Jurkat, Clone E6-1 (cell line): ENCODE data around the gene FAM120AOS.
"Not testable (repeated sequence)": the region's sequence is repeated elsewhere in the genome, so short reads cannot be mapped to it uniquely, and the experiment has no call there.

Source experiments
- DNase-seq: peaks from one replicate; pipeline ENCODE4 v3.0.0-alpha.2; 2011; ENCODE audit warnings: low read depth, low spot score
- H3K4me3 ChIP-seq: 2 replicates; pipeline ENCODE4 v1.5.1; 2011; ENCODE audit warnings: mild to moderate bottlenecking, low read length, control low read depth, moderate library complexity

FAM120AOS gene

DNA sequence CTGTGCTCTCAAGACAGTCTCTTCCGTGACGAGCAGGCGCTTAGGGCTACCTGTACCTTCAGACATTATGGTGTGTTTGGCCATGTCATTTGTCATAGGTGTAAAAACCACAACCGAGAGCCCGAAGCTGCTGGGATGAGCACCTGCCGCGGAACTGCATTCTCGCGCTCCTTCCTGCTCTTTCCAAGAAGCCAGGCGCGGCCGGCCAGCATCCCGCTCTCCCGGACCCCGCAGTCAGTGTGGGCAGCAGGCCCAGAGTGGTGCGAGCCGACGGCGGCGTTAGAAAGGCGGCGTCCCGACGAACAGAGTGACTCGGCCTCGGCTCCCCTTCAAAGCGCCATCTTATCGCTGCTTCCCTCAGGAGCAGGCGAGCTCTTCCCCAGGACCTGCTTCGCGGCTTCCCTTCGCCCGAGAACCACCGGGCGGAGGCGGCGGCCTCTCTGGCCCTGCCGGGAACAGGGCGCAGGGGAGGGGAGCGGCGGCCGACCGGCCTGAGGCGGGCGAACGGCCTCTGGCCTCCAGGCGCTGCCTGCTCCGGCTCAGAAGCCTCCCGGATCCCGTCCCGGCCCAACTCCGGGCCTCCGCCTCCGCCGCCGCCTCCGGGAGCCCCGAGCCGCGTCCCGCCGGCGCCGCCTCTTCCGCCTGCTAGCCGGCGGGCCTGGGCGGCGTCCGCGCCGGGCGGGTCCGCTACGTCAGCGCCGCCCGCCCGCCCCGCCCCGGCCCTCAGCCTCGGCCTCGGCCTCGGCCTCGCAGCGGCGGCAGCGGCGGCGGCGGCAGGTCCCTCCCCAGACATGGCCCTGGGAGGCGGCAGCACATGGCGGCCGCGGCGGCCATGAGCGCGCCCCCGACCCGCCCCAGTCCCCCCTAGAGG is 2.2 kb downstream of the FAM120AOS start, which contains the start of gene FAM120A:
TSS of gene FAM120A (plus strand) at position 741 of the 871 bp plus-strand sequence. CDS start 231 bp downstream, outside the sequence.
- peak within 1 kb of the TSS; percentile 86 for H3K4me3 ChIP-seq
- no peak for DNase-seq

DNA sequence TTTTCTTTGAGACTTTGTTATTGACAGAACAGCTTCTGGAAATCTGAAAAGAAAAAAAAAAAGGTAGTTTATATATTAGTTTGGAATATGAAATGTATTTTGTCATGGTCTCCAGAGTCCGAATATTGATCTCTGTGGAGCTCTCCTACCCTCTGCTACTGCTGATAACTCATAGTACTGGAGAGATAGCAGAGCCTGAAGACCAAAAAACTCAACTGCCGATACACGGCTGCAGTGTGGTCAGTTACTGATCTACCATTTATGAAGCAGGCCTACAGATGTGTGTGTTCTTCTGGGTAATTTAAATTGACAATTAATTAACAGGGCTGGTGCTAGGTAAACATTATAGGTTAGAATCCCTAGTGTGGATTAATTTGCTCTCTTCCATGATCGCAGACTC is 5.7 kb downstream of the FAM120AOS start:
- no peak for DNase-seq

DNA sequence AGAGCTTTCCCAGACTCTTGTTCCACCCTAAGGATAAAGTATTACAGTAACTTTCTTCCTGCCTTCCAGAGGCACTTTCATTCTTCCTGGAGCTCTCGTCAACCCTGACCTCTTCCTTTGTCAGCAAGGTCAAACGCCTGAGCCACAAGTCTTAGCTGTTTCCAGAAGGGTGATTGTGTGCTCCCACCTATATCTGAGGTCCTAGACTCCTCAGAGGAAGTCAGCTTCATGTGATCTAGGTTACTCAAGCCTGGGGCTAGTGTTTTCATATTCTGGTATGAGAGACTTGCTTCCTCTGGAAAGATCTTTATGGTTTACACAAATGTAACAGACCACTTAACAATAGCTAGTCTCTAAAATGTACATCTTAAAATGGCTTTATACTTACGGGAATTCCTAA is 7.3 kb downstream of the FAM120AOS start:
- DNase-seq = no peak
- no peak overlapping the region for H3K4me3 ChIP-seq

More for the DNA sequence above, 5.7 kb downstream of the FAM120AOS start:
- no peak overlapping the region for H3K4me3 ChIP-seq

DNA sequence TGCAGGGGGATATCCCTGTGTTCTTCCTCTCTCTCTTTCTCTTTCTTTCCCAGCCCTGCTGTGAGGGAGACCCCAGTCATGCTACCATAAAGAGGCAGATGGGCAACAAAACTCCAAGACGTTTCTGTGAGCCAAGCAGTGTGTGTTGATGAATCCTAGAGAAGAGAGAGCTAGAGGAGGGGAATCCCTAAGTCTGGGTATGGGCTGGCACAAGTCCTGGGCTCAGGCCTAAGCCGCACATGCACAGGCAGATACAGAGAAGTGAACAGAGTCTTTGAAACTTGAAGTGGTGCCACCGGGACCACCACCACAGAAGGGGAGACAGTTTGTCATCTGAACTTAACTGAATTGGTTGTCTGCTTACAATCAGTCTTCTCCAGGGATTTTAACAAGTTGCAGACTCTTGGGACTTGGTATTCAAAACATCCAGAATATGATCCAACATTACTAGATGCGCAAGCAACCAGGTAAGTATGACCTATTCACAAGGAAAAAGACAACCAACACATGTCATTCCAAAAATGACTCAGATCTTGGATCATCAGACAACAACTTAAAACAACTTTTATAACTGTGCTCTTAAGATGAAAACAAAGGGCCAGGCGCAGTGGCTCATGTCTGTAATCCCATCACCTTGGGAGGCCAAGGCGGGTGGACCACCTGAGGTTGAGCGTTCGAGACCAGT is 12.3 kb downstream of the FAM120AOS start:
- no peak for DNase-seq
- H3K4me3 ChIP-seq = no peak overlapping the region

DNA sequence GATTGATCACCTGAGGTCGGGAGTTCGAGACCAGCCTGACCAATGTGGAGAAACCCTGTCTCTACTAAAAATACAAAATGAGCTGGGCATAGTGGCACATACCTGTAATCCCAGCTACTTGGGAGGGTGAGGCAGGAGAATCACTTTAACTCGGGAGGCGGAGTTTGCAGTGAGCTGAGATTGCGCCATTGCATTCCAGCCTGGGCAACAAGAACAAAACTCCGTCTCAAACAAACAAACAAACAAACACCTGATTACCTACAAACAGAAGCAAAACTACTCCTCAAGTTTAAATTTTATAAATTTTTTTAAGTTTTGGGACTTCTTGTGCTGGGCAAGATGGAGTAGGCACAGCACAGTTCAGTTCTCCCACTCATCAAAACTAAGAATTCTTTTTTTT is 14.1 kb downstream of the FAM120AOS start:
- not testable (repeated sequence) for DNase-seq, H3K4me3 ChIP-seq

DNA sequence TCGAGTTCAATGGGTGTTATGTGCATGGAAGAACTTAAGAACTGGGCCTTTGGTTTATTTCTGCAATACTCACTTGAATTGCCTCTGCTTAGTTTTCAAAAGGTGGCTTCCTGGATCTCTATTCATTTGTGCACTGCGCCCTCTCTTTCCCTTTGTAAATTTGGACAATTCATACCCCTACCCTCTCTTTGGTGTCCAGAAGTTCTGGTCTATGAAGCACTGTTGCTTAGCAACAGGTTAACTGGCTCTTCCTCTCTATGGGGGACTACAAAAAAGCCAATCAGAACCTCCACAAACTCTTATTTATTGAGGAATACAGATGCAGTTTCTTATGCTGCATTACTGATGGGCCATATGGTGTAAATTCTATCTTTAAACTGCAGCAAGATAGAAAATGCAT is 15.4 kb downstream of the FAM120AOS start:
- DNase-seq = no peak

DNA sequence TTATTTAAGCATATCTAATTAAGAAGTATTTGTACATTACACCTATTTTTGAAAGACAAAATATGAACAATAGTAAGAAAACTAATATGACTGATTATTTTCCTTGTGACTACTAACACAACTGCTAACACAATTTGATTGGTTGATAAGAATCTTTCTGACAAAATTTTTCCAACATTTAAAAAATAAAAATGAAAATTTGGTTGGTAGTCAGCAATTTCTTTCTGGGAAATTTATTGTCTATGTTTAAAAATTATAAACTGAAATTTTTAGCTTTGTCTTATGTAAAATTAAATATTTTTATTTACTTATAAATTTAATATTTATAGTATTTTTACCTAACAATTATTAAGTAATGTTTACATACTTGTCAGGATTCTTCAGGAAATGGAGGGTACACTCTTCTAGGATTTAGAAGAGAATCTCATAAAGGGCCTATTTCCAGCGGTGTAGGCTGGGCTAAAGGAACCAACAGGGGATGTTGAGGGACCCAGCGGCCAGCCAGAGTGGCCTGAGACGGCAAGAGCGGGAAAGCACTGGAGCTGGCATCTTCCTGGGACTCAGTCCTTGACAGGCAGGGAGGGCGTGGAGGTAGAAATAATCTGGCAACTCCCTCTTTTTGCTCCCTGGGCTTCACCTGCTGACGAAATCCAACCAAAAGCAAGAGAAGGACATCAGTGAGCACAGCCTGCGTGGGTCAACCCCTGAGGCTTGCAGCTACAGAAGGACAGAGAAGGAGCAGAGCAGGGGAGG is 16.6 kb downstream of the FAM120AOS start:
- no peak for DNase-seq
- H3K4me3 ChIP-seq = no peak overlapping the region

More for the DNA sequence above, 15.4 kb downstream of the FAM120AOS start:
- no peak overlapping the region for H3K4me3 ChIP-seq

DNA sequence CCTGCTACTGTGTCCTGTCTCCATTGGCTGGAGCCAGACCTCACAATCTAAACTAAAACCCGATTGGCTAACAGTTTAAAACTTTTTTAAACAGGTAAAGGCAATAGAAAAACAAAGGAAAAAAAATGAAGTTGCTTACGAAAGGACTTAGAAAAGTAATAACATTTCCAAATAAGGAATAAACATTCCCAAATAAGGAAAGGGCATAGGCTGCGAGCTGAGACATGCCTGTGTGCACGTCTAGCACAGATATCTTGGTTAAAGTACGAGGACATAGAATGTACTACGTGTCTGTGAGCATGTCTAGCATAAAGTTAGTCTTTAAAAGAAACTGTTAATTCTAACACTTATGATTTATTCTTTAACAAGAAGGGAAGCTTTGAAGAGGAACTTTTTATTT is 17.2 kb downstream of the FAM120AOS start:
- DNase-seq = no peak
- H3K4me3 ChIP-seq = no peak overlapping the region

DNA sequence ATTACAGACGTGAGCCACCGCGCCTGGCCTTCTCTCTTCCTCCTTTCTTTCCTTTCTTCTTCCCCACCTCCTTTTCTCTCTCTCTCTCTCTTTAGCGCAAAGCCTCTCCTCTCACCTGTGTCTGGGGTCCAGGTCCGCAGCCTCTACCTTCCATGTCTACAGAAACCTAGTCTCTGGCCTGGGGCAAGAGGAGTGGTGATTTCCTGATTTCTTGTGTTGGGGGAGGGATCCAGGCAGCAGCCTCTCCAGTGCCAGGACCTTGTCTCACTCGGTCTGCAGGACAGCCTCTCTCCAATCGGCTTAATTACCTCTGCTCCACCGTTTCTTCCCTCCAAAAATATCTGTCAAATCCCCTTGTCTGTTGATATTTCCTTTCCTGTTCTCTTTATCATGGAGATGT is 18.0 kb downstream of the FAM120AOS start:
- DNase-seq = no peak
- no peak overlapping the region for H3K4me3 ChIP-seq

DNA sequence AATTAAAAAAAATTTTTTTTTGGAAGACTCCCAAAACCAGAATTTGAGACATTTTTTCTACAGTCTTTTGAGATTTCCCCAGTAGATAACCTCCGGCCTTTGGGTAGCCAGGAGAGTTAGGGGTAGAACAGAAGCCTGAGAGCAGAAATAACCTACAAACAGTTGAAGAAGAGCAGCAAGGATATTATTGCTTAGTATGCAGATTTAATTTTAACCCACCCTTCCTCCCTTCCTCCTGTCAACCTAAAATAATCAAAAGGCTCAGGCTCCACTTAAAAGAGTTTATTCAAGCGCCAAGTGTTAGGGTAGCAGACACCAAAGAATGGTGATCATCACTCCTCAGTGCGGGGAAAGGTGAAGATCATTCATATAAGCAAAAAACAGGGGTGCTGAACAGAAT is 19.3 kb downstream of the FAM120AOS start:
- no peak overlapping the region for H3K4me3 ChIP-seq
- DNase-seq = no peak

DNA sequence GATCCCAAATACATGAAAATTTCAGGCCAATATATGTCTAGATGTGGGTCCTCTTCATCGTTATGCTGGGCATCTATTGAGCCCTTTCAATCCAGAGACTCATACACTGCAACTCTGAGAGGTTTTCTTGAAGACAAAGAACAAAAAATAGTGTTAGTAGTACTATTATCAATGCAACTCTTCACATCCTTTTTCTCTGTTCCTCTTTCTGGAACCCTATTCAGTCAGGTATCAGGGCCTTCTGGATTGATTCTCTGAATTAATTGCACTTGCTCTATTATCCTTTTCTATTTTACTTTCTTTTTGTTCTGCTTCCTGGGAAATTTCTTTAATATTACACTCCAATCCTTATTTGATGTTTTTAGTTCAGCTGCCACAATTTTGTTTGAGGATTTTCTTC is 20.4 kb downstream of the FAM120AOS start:
- DNase-seq = no peak
- no peak overlapping the region for H3K4me3 ChIP-seq

DNA sequence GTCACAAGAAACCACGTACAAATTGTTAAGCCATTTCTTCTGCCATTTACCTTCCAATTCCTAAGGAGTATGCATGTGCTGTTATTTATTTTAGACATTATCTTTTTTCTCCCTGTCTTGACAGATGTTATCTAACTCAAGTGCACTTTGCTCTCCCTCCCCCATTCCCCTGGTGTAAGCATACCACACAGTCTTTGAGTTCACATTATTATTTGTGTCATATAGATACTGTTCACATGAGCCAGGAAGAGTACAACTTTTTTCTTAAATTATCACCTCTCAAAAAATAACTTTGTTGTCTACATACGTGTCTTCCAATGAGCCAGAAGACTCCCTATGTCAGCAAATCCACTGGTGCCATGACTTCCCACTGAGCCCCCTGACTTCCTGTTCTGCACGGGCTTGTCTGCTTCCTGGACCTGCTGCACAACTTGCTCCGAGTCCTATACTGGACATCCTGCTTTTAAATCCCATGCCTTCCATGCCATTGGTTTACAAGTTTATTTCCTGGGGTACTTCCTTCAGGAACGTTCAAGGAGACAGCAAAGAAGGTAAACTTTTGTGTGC is 21.8 kb downstream of the FAM120AOS start:
- no peak overlapping the region for H3K4me3 ChIP-seq
- DNase-seq = no peak

DNA sequence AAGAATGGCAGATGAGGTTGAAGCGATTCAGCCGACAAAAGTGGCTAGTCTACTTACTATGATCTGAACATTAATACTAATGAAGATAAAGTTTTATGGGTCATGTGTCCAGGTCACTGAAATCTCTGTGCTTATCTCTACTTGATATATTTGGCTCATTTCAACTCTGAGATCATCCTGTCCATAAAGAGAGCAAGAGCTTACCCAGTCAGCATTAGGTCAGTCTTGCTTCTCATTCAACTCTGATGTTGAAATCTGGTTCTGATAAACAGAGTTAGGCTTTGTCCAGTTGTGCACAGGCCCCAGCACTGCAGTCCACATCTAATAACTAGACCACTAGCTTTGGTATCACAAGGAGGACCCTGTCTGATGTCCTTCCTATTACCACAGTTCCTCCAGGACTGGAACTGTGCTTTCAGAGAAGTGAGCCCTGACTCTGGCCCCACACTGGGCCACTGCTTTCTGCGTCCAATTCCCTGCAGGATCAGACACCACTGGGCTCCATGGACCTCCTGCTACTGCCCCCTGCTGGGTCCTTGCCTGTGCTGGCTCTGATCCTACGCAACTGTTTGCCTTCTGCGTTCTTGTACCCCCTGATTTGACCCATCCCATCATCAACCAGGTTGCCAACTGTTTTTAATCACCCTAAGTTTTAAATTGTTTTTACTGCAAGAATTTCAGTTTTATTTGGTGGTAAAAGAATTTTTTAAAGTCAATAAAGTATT is 25.6 kb downstream of the FAM120AOS start:
- H3K4me3 ChIP-seq = no peak overlapping the region
- no peak for DNase-seq

DNA sequence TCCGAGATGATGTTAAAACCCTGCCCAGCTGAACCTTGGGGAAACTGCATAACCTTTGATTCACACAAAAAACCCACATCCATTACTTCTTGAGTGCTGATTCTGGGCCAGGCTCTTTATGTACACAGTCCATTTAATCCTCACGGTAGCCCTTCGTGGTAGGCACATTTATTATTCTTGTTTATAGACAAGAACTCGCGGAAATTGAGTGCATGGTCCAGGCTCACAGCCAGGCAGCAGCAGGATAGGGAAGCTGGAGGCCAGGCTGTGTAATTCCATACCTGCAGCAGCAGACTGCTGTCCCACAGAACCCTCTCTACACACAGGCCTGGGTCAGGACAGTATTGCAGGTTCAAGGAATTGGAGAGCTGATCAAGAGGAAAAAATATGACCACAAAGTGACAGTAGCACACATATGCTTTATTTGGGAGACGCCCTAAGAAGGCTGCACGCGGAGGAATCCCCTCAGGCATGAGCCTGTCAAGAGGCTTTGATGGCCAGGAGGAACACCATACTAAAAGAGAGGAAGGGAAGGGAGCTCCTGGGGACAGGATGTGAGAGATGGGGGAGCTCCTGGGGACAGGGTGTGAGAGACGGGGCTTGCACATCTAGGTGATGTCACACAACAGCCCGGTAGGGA is 30.3 kb downstream of the FAM120AOS start:
- no peak overlapping the region for H3K4me3 ChIP-seq
- DNase-seq = no peak

DNA sequence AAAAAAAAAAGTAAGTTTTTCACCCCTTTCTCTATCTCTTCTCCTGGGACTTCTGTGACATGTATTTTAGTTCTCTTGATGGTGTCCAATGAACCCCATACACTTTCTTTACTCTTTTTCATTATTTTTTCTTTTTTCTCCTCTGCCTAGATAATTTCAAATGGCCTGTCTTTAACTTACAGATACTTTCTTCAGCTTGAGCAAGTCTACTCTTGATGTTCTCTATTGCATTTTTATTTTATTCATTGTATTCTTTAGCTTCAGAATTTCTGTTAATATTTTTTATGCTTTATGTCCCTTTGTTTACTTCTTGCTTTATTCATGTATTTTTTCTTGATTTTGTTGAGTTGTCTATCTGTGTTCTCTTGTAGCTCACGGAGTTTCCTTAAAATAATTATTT is 34.4 kb downstream of the FAM120AOS start:
- DNase-seq = no peak
- H3K4me3 ChIP-seq = no peak overlapping the region

DNA sequence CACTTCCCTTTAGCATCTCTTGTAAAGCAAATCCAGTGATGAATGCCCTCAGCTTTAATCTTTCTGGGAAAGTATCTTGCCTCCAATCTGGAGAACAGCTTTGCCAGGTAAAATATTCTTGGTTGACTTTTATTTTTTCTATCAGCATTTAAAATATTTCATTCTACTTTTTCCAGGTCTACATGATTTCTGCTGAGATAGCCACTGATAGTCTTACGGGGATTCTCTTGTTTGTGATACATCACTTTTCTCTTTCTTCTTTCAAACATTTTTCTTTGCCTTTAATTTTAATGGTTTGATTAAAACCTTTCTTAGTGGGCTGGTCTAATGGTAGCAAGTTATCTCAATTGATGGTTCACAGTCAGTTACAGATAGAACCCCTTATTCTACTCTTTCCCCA is 35.8 kb downstream of the FAM120AOS start:
- H3K4me3 ChIP-seq = no peak overlapping the region
- DNase-seq = no peak

DNA sequence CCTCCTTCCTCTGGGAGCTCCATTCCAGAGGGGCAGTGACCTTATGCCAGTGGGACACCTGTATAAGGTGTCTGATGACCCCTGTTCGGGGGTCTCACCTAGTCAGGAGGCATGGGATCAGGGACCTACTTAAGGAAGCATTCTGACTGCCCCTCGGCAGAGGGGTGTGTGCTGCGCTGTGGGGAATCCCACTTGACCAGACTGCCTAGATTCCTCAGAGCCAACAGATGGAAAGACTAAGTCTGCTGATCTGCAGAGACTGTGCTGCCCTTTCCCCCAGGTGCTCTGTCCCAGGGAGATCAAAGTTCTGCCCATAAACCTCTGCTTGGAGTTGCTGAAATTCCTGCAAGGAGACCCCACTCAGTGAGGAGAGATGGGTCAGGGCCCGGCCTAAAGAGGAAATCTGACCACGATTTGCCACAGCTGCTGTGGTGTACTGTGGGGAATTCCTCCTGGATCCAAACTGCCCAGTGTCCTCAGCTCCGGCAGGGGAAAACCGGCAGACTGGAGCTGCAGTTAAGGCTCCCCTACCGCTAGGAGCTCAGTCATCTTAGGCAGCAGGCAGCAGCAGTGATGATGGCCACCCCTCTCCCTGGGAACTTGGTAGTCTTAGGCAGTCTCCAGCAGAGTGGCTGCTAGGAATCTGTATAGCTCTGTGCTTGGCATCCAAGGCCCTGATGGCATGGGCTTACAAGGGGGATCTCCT is 36.7 kb downstream of the FAM120AOS start:
- H3K4me3 ChIP-seq = no peak overlapping the region
- no peak for DNase-seq

DNA sequence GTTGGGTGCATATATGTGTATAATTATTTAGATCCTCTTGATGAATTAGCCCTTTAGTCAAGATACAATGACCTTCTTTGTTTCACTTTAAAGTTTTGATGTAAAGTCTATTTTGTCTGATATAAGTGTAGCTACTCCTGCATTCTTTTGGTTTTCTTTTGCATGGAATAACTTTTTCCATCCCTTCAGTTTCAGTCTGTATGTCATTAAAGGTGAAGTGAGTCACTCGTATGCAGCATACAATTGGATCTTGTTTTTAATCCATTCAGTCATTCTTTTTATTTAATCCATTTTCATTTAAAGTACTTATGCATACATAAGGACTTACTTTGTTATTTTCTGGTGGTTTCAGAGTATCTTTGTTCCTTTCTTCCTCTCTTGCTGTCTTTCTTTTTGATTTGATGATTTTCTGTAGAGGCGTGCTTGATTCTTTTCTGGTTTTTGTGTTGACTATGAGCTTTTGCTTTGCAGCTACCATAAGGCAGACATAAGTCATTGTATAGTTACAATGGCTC is 38.1 kb downstream of the FAM120AOS start:
- no peak for DNase-seq
- H3K4me3 ChIP-seq = no peak overlapping the region
